Measurements from ENCODE around the gene F13B. TPM values are rescaled to one million over a fixed set of nuclear protein-coding genes. Genes with fewer than 3 reads are reported as not detected.

F13B gene, protein sequence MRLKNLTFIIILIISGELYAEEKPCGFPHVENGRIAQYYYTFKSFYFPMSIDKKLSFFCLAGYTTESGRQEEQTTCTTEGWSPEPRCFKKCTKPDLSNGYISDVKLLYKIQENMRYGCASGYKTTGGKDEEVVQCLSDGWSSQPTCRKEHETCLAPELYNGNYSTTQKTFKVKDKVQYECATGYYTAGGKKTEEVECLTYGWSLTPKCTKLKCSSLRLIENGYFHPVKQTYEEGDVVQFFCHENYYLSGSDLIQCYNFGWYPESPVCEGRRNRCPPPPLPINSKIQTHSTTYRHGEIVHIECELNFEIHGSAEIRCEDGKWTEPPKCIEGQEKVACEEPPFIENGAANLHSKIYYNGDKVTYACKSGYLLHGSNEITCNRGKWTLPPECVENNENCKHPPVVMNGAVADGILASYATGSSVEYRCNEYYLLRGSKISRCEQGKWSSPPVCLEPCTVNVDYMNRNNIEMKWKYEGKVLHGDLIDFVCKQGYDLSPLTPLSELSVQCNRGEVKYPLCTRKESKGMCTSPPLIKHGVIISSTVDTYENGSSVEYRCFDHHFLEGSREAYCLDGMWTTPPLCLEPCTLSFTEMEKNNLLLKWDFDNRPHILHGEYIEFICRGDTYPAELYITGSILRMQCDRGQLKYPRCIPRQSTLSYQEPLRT
- total RNA-seq, result not detected in 2 replicates

DNA sequence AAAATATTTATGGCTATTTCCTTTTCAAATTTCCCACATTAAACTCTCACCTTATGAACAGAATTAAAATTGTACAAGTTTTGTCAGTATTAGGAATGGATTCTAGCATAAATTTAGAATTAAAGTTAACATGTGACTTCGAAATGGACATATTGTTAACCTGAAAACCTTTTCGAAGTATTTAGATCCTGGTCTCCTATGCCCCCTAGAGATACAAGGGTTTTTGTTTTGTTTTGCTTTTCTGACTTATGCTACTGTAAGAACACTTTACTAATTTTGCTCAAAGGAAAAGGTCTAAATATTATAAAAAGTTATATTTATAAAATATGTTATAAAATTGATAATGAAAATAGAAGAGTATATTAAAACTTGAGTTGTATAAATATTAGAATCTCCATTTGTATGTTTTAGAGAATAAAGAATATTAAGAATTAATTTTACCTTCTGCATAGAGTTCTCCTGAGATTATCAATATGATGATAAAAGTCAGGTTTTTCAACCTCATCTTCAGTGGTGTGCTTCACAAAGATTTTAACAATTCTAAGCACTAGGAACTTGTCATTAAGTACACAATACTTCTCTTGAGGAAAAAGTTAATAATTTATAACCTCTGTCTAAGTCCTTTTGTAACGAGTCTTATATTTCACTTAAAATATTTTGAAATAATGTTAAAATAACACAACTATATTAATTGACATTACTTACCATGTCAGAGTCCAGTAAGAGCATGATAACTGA is at the start of gene F13B:
TSS of gene F13B (minus strand) at position 542 of the 738 bp plus-strand sequence. CDS start at position 505, 37 bp downstream.

Other genes with a start within 250 kb of the F13B start
- gene CFHR1, start 247.5 kb downstream of the F13B start, total RNA-seq, result 0.12 and 0.13 TPM in 2 replicates
- gene CFHR4, start 179.2 kb downstream of the F13B start, total RNA-seq, result not detected in 2 replicates
- gene CFHR2, start 123.5 kb downstream of the F13B start, total RNA-seq, result not detected in 2 replicates
- not detected in 2 replicates for gene CFHR5, start 89.7 kb downstream of the F13B start, total RNA-seq
- gene ASPM, start 79.4 kb upstream of the F13B start, total RNA-seq, result 24.3 and 32.5 TPM in 2 replicates
- gene ZBTB41, start 134.0 kb upstream of the F13B start, total RNA-seq, result 14.4 and 16.2 TPM in 2 replicates
- 0.25 and 0.26 TPM in 2 replicates for gene CRB1, start 201.0 kb upstream of the F13B start, total RNA-seq